GM12878 (cell line): ENCODE results near the gene POSTN. TPM values are rescaled to one million over a fixed set of nuclear protein-coding genes. Genes with fewer than 3 reads are reported as not detected.

Experiments used
- IRF4 ChIP-seq: IDR thresholded peaks from 2 replicates; pipeline ENCODE4 v1.6.1; 2011; ENCODE audit warnings: low read depth, low read length
- SREBF2 ChIP-seq: IDR thresholded peaks from 2 replicates; pipeline ENCODE4 v1.6.1; 2012; ENCODE audit warnings: mild to moderate bottlenecking, low read length
- ZNF592 ChIP-seq: fragments of 450-650 bp; IDR thresholded peaks from 2 replicates; pipeline ENCODE4 v1.6.1; 2017; ENCODE audit warnings: mild to moderate bottlenecking, moderate library complexity
- polyA plus RNA-seq, 11 experiments: library from polyadenylated mRNA; depleted of rRNA in 4 of 11; unstranded in 6 of 11; stranded (reverse) in 5 of 11; fragments of >200 nt; fragmentation: Nextera tagmentation in 4 of 11; fragmentation: Illumina TruSeq in 1 of 11; extraction: Ambion mirVana in 4 of 11; extraction: Trizol in 1 of 11; gene quantifications; 1 replicate in 1 of 11; 2 replicates in 10 of 11; pipeline versions ENCODE4 v1.2.1 to v1.2.3, GENCODE V29; 2011 to 2016; ENCODE audit warnings: inconsistent platforms in 2 of 11, missing spikeins in 2 of 11, low read depth in 1 of 11
- total RNA-seq, 4 experiments: library from RNA; depleted of rRNA in 3 of 4; stranded (reverse); fragments of >200 nt in 3 of 4; fragmentation: Illumina TruSeq in 1 of 4; extraction: Trizol in 1 of 4; gene quantifications; 2 replicates each; pipeline versions ENCODE4 v1.2.1 to v1.2.3, GENCODE V29; 2013 to 2021
- TF ChIP-seq, protein P1 (sequence below): fragments of 450-650 bp; formaldehyde crosslinking; IDR thresholded peaks from 2 replicates; pipeline ENCODE4 v1.4.0; 2022; ENCODE audit warnings: mild to moderate bottlenecking, moderate library complexity
- TF ChIP-seq, protein P2 (sequence below): IDR thresholded peaks from 2 replicates; pipeline ENCODE4 v1.6.1; 2012; ENCODE audit warnings: mild to moderate bottlenecking, low read depth, low read length

POSTN gene
- total and polyA plus RNA-seq, 10 of the 15 experiments (the other 5 are each of a cell fraction or from before 2014, with no cell fraction given), result 0.05 to 0.13 (median 0.08) TPM; not detected in 7

DNA sequence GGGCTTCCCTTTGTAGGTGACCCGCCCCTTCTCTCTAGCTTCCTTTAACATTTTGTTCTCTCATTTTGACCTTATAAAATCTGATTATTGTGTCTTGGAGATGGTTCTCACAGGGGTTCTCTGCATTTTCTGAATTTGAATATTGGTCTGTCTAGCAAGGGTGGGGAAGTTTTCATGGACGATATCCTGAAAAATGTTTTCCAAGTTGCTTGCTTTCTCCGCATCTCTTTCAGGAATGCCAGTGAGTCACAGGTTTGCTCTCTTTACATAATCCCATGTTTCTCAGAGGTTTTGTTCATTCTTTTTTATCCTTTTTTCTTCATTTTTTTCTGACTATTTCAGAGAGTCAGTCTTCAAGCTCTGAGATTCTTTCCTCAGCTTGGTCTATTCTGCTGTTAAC lies 53.6 kb downstream of the POSTN start (continued):
- TF ChIP-seq, protein P1, sequence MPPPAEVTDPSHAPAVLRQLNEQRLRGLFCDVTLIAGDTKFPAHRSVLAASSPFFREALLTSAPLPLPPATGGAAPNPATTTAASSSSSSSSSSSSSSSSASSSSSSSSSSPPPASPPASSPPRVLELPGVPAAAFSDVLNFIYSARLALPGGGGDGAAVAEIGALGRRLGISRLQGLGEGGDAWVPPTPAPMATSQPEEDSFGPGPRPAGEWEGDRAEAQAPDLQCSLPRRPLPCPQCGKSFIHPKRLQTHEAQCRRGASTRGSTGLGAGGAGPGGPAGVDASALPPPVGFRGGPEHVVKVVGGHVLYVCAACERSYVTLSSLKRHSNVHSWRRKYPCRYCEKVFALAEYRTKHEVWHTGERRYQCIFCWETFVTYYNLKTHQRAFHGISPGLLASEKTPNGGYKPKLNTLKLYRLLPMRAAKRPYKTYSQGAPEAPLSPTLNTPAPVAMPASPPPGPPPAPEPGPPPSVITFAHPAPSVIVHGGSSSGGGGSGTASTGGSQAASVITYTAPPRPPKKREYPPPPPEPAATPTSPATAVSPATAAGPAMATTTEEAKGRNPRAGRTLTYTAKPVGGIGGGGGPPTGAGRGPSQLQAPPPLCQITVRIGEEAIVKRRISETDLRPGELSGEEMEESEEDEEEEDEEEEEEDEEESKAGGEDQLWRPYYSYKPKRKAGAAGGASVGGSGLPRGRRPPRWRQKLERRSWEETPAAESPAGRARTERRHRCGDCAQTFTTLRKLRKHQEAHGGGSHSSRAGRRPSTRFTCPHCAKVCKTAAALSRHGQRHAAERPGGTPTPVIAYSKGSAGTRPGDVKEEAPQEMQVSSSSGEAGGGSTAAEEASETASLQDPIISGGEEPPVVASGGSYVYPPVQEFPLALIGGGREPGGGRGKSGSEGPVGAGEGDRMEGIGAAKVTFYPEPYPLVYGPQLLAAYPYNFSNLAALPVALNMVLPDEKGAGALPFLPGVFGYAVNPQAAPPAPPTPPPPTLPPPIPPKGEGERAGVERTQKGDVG (CRISPR knock-in tag), result no peak
- TF ChIP-seq, protein P2, sequence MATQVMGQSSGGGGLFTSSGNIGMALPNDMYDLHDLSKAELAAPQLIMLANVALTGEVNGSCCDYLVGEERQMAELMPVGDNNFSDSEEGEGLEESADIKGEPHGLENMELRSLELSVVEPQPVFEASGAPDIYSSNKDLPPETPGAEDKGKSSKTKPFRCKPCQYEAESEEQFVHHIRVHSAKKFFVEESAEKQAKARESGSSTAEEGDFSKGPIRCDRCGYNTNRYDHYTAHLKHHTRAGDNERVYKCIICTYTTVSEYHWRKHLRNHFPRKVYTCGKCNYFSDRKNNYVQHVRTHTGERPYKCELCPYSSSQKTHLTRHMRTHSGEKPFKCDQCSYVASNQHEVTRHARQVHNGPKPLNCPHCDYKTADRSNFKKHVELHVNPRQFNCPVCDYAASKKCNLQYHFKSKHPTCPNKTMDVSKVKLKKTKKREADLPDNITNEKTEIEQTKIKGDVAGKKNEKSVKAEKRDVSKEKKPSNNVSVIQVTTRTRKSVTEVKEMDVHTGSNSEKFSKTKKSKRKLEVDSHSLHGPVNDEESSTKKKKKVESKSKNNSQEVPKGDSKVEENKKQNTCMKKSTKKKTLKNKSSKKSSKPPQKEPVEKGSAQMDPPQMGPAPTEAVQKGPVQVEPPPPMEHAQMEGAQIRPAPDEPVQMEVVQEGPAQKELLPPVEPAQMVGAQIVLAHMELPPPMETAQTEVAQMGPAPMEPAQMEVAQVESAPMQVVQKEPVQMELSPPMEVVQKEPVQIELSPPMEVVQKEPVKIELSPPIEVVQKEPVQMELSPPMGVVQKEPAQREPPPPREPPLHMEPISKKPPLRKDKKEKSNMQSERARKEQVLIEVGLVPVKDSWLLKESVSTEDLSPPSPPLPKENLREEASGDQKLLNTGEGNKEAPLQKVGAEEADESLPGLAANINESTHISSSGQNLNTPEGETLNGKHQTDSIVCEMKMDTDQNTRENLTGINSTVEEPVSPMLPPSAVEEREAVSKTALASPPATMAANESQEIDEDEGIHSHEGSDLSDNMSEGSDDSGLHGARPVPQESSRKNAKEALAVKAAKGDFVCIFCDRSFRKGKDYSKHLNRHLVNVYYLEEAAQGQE, result no peak
- TF ChIP-seq IRF4 (no peak), SREBF2 (no peak), ZNF592 (no peak)
